Measurements from ENCODE around the gene SLC35A5. TPM values are rescaled to one million over a fixed set of nuclear protein-coding genes. Genes with fewer than 3 reads are reported as not detected.

The SLC35A5 gene
- total and polyA plus RNA-seq, 2 of the 4 experiments (the other 2 are of a cell fraction), result 19.5 to 25.6 TPM

- no peak overlapping the region for H2BK120ac ChIP-seq (ENCODE audit: low read depth, low read length)
- no peak overlapping the region for H3K14ac ChIP-seq (replicated peaks; ENCODE audit: low read depth, low read length)
- no peak for ATAC-seq (ENCODE audit: low read depth)
- no peaks in the 10 kb centered on the region for H3K79me1 ChIP-seq (ENCODE audit: low read depth in 1 of 2, low read length in 2 of 2)
- no peak overlapping the region for H3K4me2 ChIP-seq (ENCODE audit: low read depth, low read length)
- 0 out of 2 replicates have a peak, but pooled peaks cover 3% of the 10 kb centered on the region for H3K36me3 ChIP-seq (ENCODE audit: control insufficient read depth, insufficient read depth, low read length)
- no peak overlapping the region for H3K27ac ChIP-seq (ENCODE audit: insufficient read depth, low read length)
- intact Hi-C loops (cut with micrococcal nuclease), result no loop called here
- dilution Hi-C loops (cut with HindIII; ENCODE audit: low sequenced_read_pairs, unreplicated experiment), result loop anchor here (25.0 kb wide), 1 partner anchor 394 kb away; the partner anchor contains the start of genes CD200R1 and GTPBP8
- H2AK9ac ChIP-seq (replicated peaks; ENCODE audit: low read depth, low read length, poor library complexity), result no peak overlapping the region
- no TSS peak for BruUV-seq (replicated peaks)
- no peak overlapping the region for H3K9ac ChIP-seq (ENCODE audit: low read depth, low read length)
- TF ChIP-seq CTCF (conservative IDR thresholded peaks at IDR 0.05; ENCODE audit: low read depth, low read length), result no peak
- no peak for TF ChIP-seq RFX5 (IDR thresholded peaks at IDR 0.05; ENCODE audit: low read depth, low read length)
- no peak for TF ChIP-seq SMC3 (IDR thresholded peaks at IDR 0.05; ENCODE audit: low read depth, low read length)
- no peak for TF ChIP-seq CEBPB (IDR thresholded peaks at IDR 0.05; ENCODE audit: low read depth, low read length)
- TF ChIP-seq BHLHE40 (IDR thresholded peaks at IDR 0.05; ENCODE audit: low read depth, low read length), result no peak
- no peak for TF ChIP-seq MAFK (IDR thresholded peaks at IDR 0.05; ENCODE audit: low read depth, low read length)
- TF ChIP-seq FOS (IDR thresholded peaks at IDR 0.05; ENCODE audit: low read depth, low read length), result no peak
- no peak for TF ChIP-seq ELK1 (IDR thresholded peaks at IDR 0.05; ENCODE audit: borderline replicate concordance, low read depth, low read length)
- no peak for TF ChIP-seq CHD1 (IDR thresholded peaks at IDR 0.05; ENCODE audit: low read depth, low read length)
- no peak for TF ChIP-seq USF2 (IDR thresholded peaks at IDR 0.05; ENCODE audit: low read depth, low read length)
- no peak for TF ChIP-seq RAD21 (IDR thresholded peaks at IDR 0.05; ENCODE audit: low read length)
- TF ChIP-seq NFE2L2 (IDR thresholded peaks at IDR 0.05; ENCODE audit: low read depth, low read length), result no peak
- TF ChIP-seq MAZ (IDR thresholded peaks at IDR 0.05; ENCODE audit: borderline replicate concordance, low read depth, low read length), result no peak
- no peak for TF ChIP-seq RCOR1 (IDR thresholded peaks at IDR 0.05; ENCODE audit: insufficient replicate concordance, low read length)
- TF ChIP-seq MXI1 (IDR thresholded peaks at IDR 0.05; ENCODE audit: borderline replicate concordance, low read depth, low read length), result no peak
- no peak for TF ChIP-seq POLR2A (IDR thresholded peaks at IDR 0.05; ENCODE audit: low read depth, low read length)
- no peak overlapping the region for H3K4ac ChIP-seq (ENCODE audit: low read depth, low read length)
- H3K9me1 ChIP-seq (ENCODE audit: insufficient read depth, low read length), result no peaks in the 10 kb centered on the region
- CTCF ChIA-PET, result interaction anchor here (0.8 kb wide), 1 partner anchor 11 kb away, joined by 3 read pairs; no protein-coding TSS in a partner anchor
- H2BK20ac ChIP-seq (ENCODE audit: low read depth, low read length), result no peak overlapping the region
- H3K27me3 ChIP-seq (ENCODE audit: control insufficient read depth, insufficient read depth, low read length), result no peaks in the 10 kb centered on the region
- no peaks in the 10 kb centered on the region for H3K9me3 ChIP-seq (ENCODE audit: control insufficient read depth, insufficient read depth, low read length)
- H4K20me1 ChIP-seq (ENCODE audit: insufficient read depth, low read length), result no peaks in the 10 kb centered on the region
- no peaks in the 10 kb centered on the region for H3K4me1 ChIP-seq (ENCODE audit: control insufficient read depth, insufficient read depth, low read length)
- POLR2A ChIA-PET (ENCODE audit: unreplicated experiment), result no interaction called here
- H2AK5ac ChIP-seq (ENCODE audit: low read depth, low read length), result no peak overlapping the region
- no peak overlapping the region for H2BK5ac ChIP-seq (ENCODE audit: low read depth, low read length, poor library complexity, severe bottlenecking)
- H3K4me3 ChIP-seq (ENCODE audit: insufficient read depth, low read depth, low read length), result no peak overlapping the region
- H3K18ac ChIP-seq (ENCODE audit: low read depth, low read length), result no peak overlapping the region
- in situ Hi-C loops (cut with MboI; ENCODE audit: low sequenced_read_pairs), result no loop called here
- H3K23ac ChIP-seq (ENCODE audit: low read depth, low read length), result no peak overlapping the region
- H3K56ac ChIP-seq (ENCODE audit: extremely low read depth, insufficient read depth, low read length), result no peak overlapping the region
- no peak for DNase-seq
- H4K91ac ChIP-seq (ENCODE audit: insufficient read depth, low read depth, low read length), result no peak overlapping the region
- no peak overlapping the region for H2AFZ ChIP-seq (replicated peaks; ENCODE audit: low read length, poor library complexity)
- no peak overlapping the region for H4K8ac ChIP-seq (ENCODE audit: low read depth in 2 of 2, low read length in 2 of 2)
- no peak overlapping the region for H2BK15ac ChIP-seq (ENCODE audit: low read depth, low read length)
- H4K5ac ChIP-seq (ENCODE audit: low read depth, low read length), result no peak overlapping the region
Measured at GRCh38 chr3:112593258-112593657, 31.4 kb downstream of the SLC35A5 start.

Data from IMR-90 (cell line).